Inflammatory macrophage treated with lipopolysaccharide for 1 hour (primary cell): ENCODE measurements around the gene FAM3B.

Experiments
- DNase-seq, 2 donors: peaks; one replicate each; pipeline ENCODE4 v3.0.0-alpha.2; 2020 to 2022

FAM3B gene

DNA sequence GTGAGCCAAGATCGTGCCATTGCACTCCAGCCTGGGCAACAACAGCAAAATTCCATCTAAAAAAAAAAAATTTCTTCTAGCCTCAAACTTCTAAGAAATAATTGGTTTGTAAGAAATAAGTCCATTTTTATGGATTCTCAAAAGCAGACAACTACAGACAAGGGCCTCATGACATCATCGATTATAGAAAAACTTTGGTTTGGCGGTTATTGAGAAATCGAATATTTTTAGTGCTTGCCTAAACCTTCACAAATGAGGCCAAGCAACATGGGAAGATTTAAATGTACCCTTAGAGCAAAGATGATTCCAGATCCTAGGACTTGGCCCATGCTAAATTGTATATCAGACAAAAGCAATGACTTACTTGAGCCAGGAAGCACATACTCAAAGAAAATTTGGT lies 81.7 kb downstream of the FAM3B start:
- DNase-seq: peak in 1 of 2 donors; percentile 21

DNA sequence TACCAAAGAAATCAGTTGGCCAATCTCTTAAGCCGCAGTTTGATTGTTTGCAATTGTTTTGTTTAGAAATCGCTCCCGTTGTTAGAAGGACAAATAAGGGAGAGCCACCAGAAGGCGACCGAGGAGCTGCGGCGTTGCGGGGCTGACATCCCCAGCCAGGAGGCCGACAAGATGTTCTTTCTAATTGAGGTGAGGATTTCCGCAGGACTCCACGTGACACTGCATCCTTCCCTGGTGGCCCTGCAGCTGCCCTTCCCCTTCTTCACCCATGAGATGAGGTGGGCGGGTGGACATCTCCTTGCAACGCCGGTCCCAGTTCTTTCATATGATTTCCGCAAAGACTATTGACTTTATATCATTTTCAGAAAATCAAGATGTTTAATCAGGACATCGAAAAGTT lies 82.2 kb downstream of the FAM3B start:
- no peak for DNase-seq

DNA sequence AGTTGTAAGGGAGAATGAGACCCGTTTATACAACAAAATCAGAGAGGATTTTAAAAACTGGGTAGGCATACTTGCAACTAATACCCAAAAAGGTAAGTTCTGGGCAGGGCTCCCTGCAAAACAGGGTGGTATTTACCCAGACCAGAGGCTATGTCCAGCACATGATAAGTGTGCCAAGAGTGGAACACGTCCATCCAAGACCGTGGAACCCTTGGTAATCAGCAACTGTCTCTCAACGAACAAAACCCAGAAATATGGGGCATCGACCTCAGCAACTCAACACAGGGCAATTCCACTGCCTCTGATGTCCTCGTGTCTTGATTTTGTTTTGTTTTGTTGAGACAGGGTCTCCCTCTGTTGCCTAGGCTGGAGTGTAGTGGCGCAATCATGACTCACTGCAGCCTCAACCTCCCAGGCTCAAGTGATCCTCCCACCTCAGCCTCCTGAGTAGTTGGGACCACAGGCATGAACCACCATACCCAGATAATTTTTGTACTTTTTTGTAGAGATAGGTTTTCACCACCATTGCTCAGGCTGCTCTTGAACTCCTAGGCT lies 82.7 kb downstream of the FAM3B start:
- no peak for DNase-seq

DNA sequence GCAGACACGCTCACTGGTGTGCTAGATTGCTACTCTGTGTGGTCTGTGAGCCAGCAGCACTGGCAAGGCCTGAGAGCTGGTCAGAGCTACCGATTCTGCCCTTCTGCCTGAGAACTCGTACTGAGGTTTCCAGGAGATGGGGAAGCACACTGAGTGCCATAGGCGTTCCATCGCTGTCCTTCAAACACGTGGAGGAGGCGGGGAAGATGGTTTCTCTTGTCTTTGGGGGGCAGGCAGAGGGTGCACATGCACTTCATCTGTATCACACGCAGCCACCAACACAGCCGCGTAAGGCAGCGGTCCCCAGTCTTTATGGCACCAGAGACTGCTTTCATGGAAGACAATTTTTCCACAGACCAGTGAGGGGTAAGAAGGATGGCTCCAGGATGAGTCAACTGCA lies 85.6 kb downstream of the FAM3B start:
- no peak for DNase-seq

- no peak for DNase-seq
Observed at GRCh38 chr21:41402796-41403195, 86.2 kb downstream of the FAM3B start.

DNA sequence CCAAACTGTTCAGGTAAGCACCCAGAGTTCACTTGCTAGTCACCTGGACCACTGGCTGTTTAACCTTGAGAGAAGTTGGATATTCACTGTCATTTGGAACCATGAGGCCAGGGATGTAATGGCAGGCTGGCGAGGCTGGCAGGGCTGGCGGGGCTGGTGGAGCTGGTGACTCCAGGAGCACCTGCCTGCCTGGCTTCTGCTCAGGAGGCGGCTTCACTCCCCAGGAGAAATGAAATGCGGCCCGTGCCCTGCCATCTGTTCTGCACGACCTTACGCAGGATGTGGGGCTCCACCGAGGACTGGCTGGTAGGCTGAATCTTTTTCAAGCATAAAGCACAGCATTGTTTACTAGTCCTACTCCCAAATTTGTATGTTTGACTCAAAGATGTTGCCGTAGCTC lies 86.7 kb downstream of the FAM3B start:
- DNase-seq: no peak

GRCh38 chr21:41403966-41404365 lies 87.4 kb downstream of the FAM3B start:
- DNase-seq: no peak

GRCh38 chr21:41405321-41405720 lies 88.7 kb downstream of the FAM3B start:
- DNase-seq: peak; percentile 41 to 48

GRCh38 chr21:41406340-41406739 lies 89.7 kb downstream of the FAM3B start:
- DNase-seq: peak; percentile 96 to 97
